Choroid plexus epithelial cell (primary cell): Measurements from ENCODE around the gene ZC3H7B.
"Not testable (repeated sequence)": the region's sequence is repeated elsewhere in the genome, so short reads cannot be mapped to it uniquely, and the experiment has no call there.

Experiments used
- DNase-seq: peaks from one replicate; pipeline ENCODE4 v3.0.0-alpha.2; 2010; ENCODE audit warnings: low read depth
- H3K4me3 ChIP-seq: 2 replicates; pipeline ENCODE4 v1.5.1; 2011; ENCODE audit warnings: low read depth, mild to moderate bottlenecking, control low read depth, low read length, moderate library complexity
- CTCF ChIP-seq: conservative IDR thresholded peaks from 2 replicates; pipeline ENCODE4 v1.5.1; 2011; ENCODE audit warnings: low read depth, mild to moderate bottlenecking, control low read depth, inconsistent platforms, low read length, moderate library complexity

Gene ZC3H7B

GRCh38 chr22:41286639-41287091 lies 14.7 kb upstream of the ZC3H7B start:
- no peak for TF ChIP-seq CTCF
- no peak for DNase-seq
- peak overlapping the region; percentile 57 for H3K4me3 ChIP-seq

GRCh38 chr22:41288245-41288946 lies 12.9 kb upstream of the ZC3H7B start:
- DNase-seq, result peak; percentile 66
- H3K4me3 ChIP-seq, result no peak overlapping the region
- no peak for TF ChIP-seq CTCF

- DNase-seq, result no peak
- TF ChIP-seq CTCF, result no peak
- H3K4me3 ChIP-seq, result no peak overlapping the region
Measured at GRCh38 chr22:41289671-41290070, 11.7 kb upstream of the ZC3H7B start.

GRCh38 chr22:41290262-41291221 lies 10.8 kb upstream of the ZC3H7B start:
- H3K4me3 ChIP-seq, result no peak overlapping the region
- TF ChIP-seq CTCF, result no peak
- peak; percentile 89 for DNase-seq

- DNase-seq, H3K4me3 ChIP-seq: not testable (repeated sequence)
Measured at GRCh38 chr22:41294816-41295215, 6.5 kb upstream of the ZC3H7B start.

- TF ChIP-seq CTCF, result no peak
- DNase-seq, result no peak
- no peak overlapping the region for H3K4me3 ChIP-seq
Measured at GRCh38 chr22:41296826-41297667, 4.3 kb upstream of the ZC3H7B start.

- peak overlapping the region; percentile 79 for H3K4me3 ChIP-seq
- DNase-seq, result no peak
- TF ChIP-seq CTCF, result no peak
Measured at GRCh38 chr22:41300661-41301060, 664 bp upstream of the ZC3H7B start.
